Fibroblast of lung (primary cell): ENCODE data around the gene HMCES.

Experiments used
- EZH2 ChIP-seq: IDR thresholded peaks from 2 replicates; pipeline ENCODE4 v1.5.1; 2012; ENCODE audit warnings: low read length, control low read depth, mild to moderate bottlenecking; ENCODE audit errors: missing control alignments
- TF ChIP-seq, protein P1 (sequence below), 2 donors: IDR thresholded peaks in 1 of 2; conservative IDR thresholded peaks in 1 of 2; 1 replicate in 1 of 2; 2 replicates in 1 of 2; pipeline ENCODE4 v1.5.1; 2011 to 2012; ENCODE audit warnings: low read length in 2 of 2, control low read depth in 1 of 2, inconsistent platforms in 1 of 2, low read depth in 1 of 2, mild to moderate bottlenecking in 1 of 2

DNA sequence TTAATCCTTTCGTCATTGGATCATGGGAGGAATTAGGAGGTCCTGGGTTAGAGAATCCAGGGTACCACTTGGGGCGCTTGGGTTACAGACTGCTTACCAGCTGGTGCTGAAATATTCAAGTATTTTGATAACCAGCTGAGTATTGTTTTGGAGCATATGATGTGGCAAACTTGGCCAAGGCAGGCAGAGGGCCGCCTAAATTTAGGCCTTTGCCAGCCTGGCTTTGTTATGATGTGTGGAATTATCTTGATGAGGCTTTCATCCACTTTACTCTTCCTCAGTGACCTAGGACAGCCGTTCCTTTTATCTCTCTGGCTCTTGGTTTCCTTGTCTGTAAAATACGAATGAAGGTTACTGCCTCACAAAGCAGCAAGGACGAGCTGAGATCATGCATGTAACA, 22.4 kb upstream of the HMCES start:
- TF ChIP-seq, protein P1, sequence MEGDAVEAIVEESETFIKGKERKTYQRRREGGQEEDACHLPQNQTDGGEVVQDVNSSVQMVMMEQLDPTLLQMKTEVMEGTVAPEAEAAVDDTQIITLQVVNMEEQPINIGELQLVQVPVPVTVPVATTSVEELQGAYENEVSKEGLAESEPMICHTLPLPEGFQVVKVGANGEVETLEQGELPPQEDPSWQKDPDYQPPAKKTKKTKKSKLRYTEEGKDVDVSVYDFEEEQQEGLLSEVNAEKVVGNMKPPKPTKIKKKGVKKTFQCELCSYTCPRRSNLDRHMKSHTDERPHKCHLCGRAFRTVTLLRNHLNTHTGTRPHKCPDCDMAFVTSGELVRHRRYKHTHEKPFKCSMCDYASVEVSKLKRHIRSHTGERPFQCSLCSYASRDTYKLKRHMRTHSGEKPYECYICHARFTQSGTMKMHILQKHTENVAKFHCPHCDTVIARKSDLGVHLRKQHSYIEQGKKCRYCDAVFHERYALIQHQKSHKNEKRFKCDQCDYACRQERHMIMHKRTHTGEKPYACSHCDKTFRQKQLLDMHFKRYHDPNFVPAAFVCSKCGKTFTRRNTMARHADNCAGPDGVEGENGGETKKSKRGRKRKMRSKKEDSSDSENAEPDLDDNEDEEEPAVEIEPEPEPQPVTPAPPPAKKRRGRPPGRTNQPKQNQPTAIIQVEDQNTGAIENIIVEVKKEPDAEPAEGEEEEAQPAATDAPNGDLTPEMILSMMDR (conservative IDR thresholded peaks at IDR 0.05 in 1 of 2, IDR thresholded peaks at IDR 0.05 in 1 of 2; ENCODE audit: low read depth in 1 of 2, low read length in 2 of 2): no peak
- TF ChIP-seq EZH2: no peak
